HepG2 (cell line): ENCODE results near the gene IWS1. TPM values are rescaled to one million over a fixed set of nuclear protein-coding genes. Genes with fewer than 3 reads are reported as not detected.

Source experiments
- ATAC-seq: fragments of 200-7000 bp; cut with Tn5 transposase; 3 replicates; pipeline ENCODE4 v1.9.1; 2020; ENCODE audit warnings: mild to moderate bottlenecking, moderate library complexity
- BruUV-seq: library from RNA; stranded (reverse); fragments of 400-500 nt; replicated peaks from 2 replicates; lab custom pipeline; 2021; lab: Mats Ljungman, UMichigan
- CTCF ChIA-PET: fragments of 300-600 bp; formaldehyde crosslinking; extraction: SDS; loops from one replicate; lab custom pipeline; 2021; ENCODE audit warnings: low total read pairs, inconsistent platforms, low intra/inter-chr PET ratio; lab: Yijun Ruan, JAX
- POLR2A ChIA-PET: fragments of 350-600 bp; sonication (Branson Sonifier 250); formaldehyde crosslinking; loops from one replicate; lab custom pipeline; 2020; ENCODE audit warnings: antibody characterized with exemption, inconsistent platforms; lab: Yijun Ruan, JAX
- DNase-seq: peaks from one replicate; pipeline ENCODE4 v3.0.0-alpha.2; 2015; ENCODE audit warnings: low spot score
- FAIRE-seq: peaks from 3 replicates; lab custom pipeline; 2011; peaks lifted over from hg19 to GRCh38; lab: Jason Lieb, UNC
- H2AFZ ChIP-seq: one replicate; pipeline ENCODE4 v1.6.1; 2011; ENCODE audit warnings: low read length, inconsistent platforms
- H3K27ac ChIP-seq: fragments of 300-600 bp; 3 replicates; pipeline ENCODE4 v1.8.0; 2011; ENCODE audit warnings: mixed run types, mild to moderate bottlenecking, mixed read lengths, low read length, inconsistent platforms; ENCODE audit not compliant: insufficient read depth; ENCODE audit errors: extremely low read length
- H3K27me3 ChIP-seq, 2 experiments: fragments of 200-600 bp in 1 of 2; 2 replicates in 1 of 2; 3 replicates in 1 of 2; pipeline versions ENCODE4 v1.6.0 to v1.8.0; 2011; ENCODE audit warnings: low read length in 2 of 2, mild to moderate bottlenecking in 2 of 2, moderate library complexity in 2 of 2, inconsistent platforms in 1 of 2; ENCODE audit not compliant: insufficient read depth in 2 of 2, control insufficient read depth in 1 of 2
- H3K36me3 ChIP-seq, 2 experiments: fragments of 200-600 bp in 1 of 2; replicated peaks in 1 of 2; 2 replicates in 1 of 2; 3 replicates in 1 of 2; pipeline versions ENCODE4 v1.5.1 to v1.8.0; 2011; ENCODE audit warnings: low read length in 2 of 2, inconsistent platforms in 1 of 2; ENCODE audit not compliant: insufficient read depth in 2 of 2, control insufficient read depth in 1 of 2
- H3K4me1 ChIP-seq: 2 replicates; pipeline ENCODE4 v1.5.1; 2012; ENCODE audit warnings: low read length, inconsistent platforms; ENCODE audit not compliant: insufficient read depth
- H3K4me2 ChIP-seq: 2 replicates; pipeline ENCODE4 v1.6.0; 2011; ENCODE audit warnings: low read depth, low read length, inconsistent platforms
- H3K4me3 ChIP-seq, 3 experiments: fragments of 200-600 bp in 1 of 3; sonication (generic), shearing (Covaris generic) in 1 of 3; replicated peaks in 1 of 3; 2 replicates each; pipeline ENCODE4 v1.5.1; 2011 to 2016; ENCODE audit warnings: low read length in 3 of 3, inconsistent platforms in 2 of 3, low read depth in 2 of 3, mild to moderate bottlenecking in 2 of 3, control low read depth in 1 of 3, mixed read lengths in 1 of 3; ENCODE audit not compliant: insufficient read depth in 1 of 3
- H3K79me2 ChIP-seq: one replicate; pipeline ENCODE4 v1.6.1; 2011; ENCODE audit warnings: low read length, inconsistent platforms; ENCODE audit not compliant: insufficient read depth
- H3K9ac ChIP-seq: 2 replicates; pipeline ENCODE4 v1.6.0; 2011; ENCODE audit warnings: mild to moderate bottlenecking, low read depth, low read length, inconsistent platforms; ENCODE audit not compliant: insufficient read depth
- H3K9me3 ChIP-seq: 2 replicates; pipeline ENCODE4 v1.5.1; 2012; ENCODE audit warnings: mild to moderate bottlenecking, low read length
- H4K20me1 ChIP-seq: 2 replicates; pipeline ENCODE4 v1.6.0; 2011; ENCODE audit warnings: inconsistent platforms, mild to moderate bottlenecking, low read length, moderate library complexity; ENCODE audit not compliant: insufficient read depth
- ADNP ChIP-seq: sonication (generic); formaldehyde crosslinking; IDR thresholded peaks from 2 replicates; pipeline ENCODE4 v1.4.0; 2020; ENCODE audit warnings: missing genetic modification reagents
- CBX1 ChIP-seq: IDR thresholded peaks from one replicate; pipeline ENCODE4 v1.6.1; 2016; ENCODE audit warnings: antibody characterized with exemption, low read depth
- CEBPZ ChIP-seq: IDR thresholded peaks from 2 replicates; pipeline ENCODE4 v1.6.1; 2012; ENCODE audit warnings: low read length, improper control_type of control experiment
- CENPX ChIP-seq: sonication (generic); formaldehyde crosslinking; IDR thresholded peaks from 2 replicates; pipeline ENCODE4 v1.9.0; 2021; ENCODE audit warnings: mild to moderate bottlenecking, missing genetic modification reagents, moderate library complexity
- ELK4 ChIP-seq: sonication (generic); formaldehyde crosslinking; IDR thresholded peaks from 2 replicates; pipeline ENCODE4 v1.9.0; 2021; ENCODE audit warnings: missing genetic modification reagents, borderline replicate concordance
- HNF4A ChIP-seq: sonication (generic); formaldehyde crosslinking; IDR thresholded peaks from 2 replicates; pipeline ENCODE4 v1.4.0; 2020; ENCODE audit warnings: missing genetic modification reagents
- SOX13 ChIP-seq, 3 experiments: fragments of 450-650 bp in 1 of 3; sonication (generic) in 1 of 3; formaldehyde crosslinking in 1 of 3; IDR thresholded peaks in 2 of 3; conservative IDR thresholded peaks in 1 of 3; 2 replicates each; pipeline versions ENCODE4 v1.5.0 to v1.6.1; 2016 to 2020; ENCODE audit warnings: antibody characterized with exemption in 1 of 3, mild to moderate bottlenecking in 1 of 3, missing compliant biosample characterization in 1 of 3, missing genetic modification reagents in 1 of 3, moderate library complexity in 1 of 3
- ZBTB7B ChIP-seq: sonication (generic); formaldehyde crosslinking; IDR thresholded peaks from 2 replicates; pipeline ENCODE4 v1.4.0; 2020; ENCODE audit warnings: missing genetic modification reagents
- ZNF782 ChIP-seq: sonication (generic); formaldehyde crosslinking; IDR thresholded peaks from 2 replicates; pipeline ENCODE4 v1.4.0; 2020; ENCODE audit warnings: missing genetic modification reagents, mild to moderate bottlenecking, borderline replicate concordance
- WGBS: methylation state at CpG from one replicate; pipeline ENCODE4 v1.1.6; 2017; ENCODE audit warnings: low lambda C conversion rate; 5-methylcytosine and 5-hydroxymethylcytosine counted together
- in situ Hi-C: cut with HindIII; loops from 2 replicates; pipeline ENCODE4 v1.10.0; 2017; ENCODE audit warnings: low pct_unique_long_range_greater_than_20kb; ENCODE audit not compliant: extremely low pct_ligation_motif_present
- intact Hi-C: fragments of 100-400 bp; cut with micrococcal nuclease; formaldehyde crosslinking; loops from one replicate; pipeline ENCODE4 v1.10.0; 2022; ENCODE audit not compliant: unreplicated experiment
- polyA plus RNA-seq, 8 experiments: library from polyadenylated mRNA; depleted of rRNA in 3 of 8; stranded (reverse) in 7 of 8; unstranded in 1 of 8; fragments of >200 nt; fragmentation: Illumina TruSeq in 4 of 8; extraction: Trizol in 4 of 8; gene quantifications; 2 replicates each; pipeline versions ENCODE4 v1.2.1 to v1.2.3, GENCODE V29; 2011 to 2016; ENCODE audit warnings: low read depth in 4 of 8, missing spikeins in 1 of 8, mixed read lengths in 1 of 8; ENCODE audit not compliant: insufficient read depth in 1 of 8
- total RNA-seq, 5 experiments: library from RNA; depleted of rRNA; stranded (reverse); fragments of >200 nt; fragmentation: Illumina TruSeq; extraction: Trizol; gene quantifications; 2 replicates each; pipeline ENCODE4 v1.2.3, GENCODE V29; 2016; ENCODE audit warnings: low read depth in 1 of 5

The IWS1 gene
- total and polyA plus RNA-seq, 2 of the 13 experiments (the other 11 are each of a cell fraction or from before 2014, with no cell fraction given), result 28.9 to 62.3 TPM

GRCh38 chr2:127545796-127546195 is 19.5 kb upstream of the IWS1 start:
- no peak overlapping the region for H3K4me3 ChIP-seq
- no TSS peak for BruUV-seq
- DNase-seq (no peak), ATAC-seq (no peak), FAIRE-seq (no peak)
- no peaks in the 10 kb centered on the region for H3K79me2 ChIP-seq
- no peak overlapping the region for H3K4me2 ChIP-seq
- no peak overlapping the region for H3K9ac ChIP-seq
- peaks cover 1 to 30% of the 10 kb centered on the region in 2 experiments; a peak in 1 of 5 replicates for H3K27me3 ChIP-seq
- no peaks in the 10 kb centered on the region for H4K20me1 ChIP-seq
- no peaks in the 10 kb centered on the region for H3K36me3 ChIP-seq
- no peak for TF ChIP-seq ZBTB7B (CRISPR knock-in tag)
- no peak for TF ChIP-seq SOX13 (IDR thresholded peaks at IDR 0.05)
- TF ChIP-seq SOX13 (CRISPR knock-in tag; conservative IDR thresholded peaks at IDR 0.05 in 1 of 2, IDR thresholded peaks at IDR 0.05 in 1 of 2), result no peak
- no peak for TF ChIP-seq CEBPZ
- TF ChIP-seq HNF4A, result no peak
- TF ChIP-seq CENPX, result no peak
- TF ChIP-seq CBX1, result no peak
- no peak for TF ChIP-seq ELK4 (CRISPR knock-in tag)
- TF ChIP-seq ADNP (CRISPR knock-in tag), result no peak
- no peak for TF ChIP-seq ZNF782
- H3K4me1 ChIP-seq, result peaks cover 17% of the 10 kb centered on the region
- CTCF ChIA-PET, result no interaction called here
- in situ Hi-C loops (no loop called here), intact Hi-C loops (no loop called here)
- POLR2A ChIA-PET, result no interaction called here
- WGBS, result no CpG with 5 or more reads among the region's 1 CpG
- H2AFZ ChIP-seq, result no peak overlapping the region
- no peaks in the 10 kb centered on the region for H3K9me3 ChIP-seq
- no peak overlapping the region for H3K27ac ChIP-seq
